Loucy (cell line): ENCODE results near the gene LOXHD1.

Experiments used
- EZH2phosphoT487 ChIP-seq: fragments of 200-600 bp; IDR thresholded peaks from 2 replicates; pipeline ENCODE4 v1.6.1; 2018; ENCODE audit warnings: antibody characterized with exemption, mild to moderate bottlenecking, moderate library complexity, borderline replicate concordance
- TF ChIP-seq, protein P1 (sequence below): fragments of 200-600 bp; sonication (generic); conservative IDR thresholded peaks from 2 replicates; pipeline ENCODE4 v1.5.1; 2014; ENCODE audit warnings: mild to moderate bottlenecking, antibody characterized with exemption, low read length

DNA sequence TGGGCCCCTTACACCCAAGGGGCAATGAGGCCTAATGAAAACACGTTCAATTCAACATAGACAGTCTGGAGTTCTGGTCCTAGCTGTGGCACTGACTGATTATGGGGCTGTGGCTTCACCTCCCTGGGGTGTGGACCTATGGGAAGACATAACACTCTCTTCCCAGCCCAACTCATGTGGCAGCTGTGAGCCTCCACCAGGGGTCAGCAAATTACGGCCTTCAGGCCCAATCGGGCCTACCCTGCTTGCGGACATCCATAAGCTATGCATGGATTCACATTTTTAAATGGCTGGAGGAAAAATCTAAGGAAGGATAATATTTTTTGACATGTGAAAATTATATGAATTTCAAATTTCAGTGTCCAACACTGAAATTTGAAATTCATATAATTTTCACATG is 101.3 kb downstream of the LOXHD1 start:
- TF ChIP-seq, protein P1, sequence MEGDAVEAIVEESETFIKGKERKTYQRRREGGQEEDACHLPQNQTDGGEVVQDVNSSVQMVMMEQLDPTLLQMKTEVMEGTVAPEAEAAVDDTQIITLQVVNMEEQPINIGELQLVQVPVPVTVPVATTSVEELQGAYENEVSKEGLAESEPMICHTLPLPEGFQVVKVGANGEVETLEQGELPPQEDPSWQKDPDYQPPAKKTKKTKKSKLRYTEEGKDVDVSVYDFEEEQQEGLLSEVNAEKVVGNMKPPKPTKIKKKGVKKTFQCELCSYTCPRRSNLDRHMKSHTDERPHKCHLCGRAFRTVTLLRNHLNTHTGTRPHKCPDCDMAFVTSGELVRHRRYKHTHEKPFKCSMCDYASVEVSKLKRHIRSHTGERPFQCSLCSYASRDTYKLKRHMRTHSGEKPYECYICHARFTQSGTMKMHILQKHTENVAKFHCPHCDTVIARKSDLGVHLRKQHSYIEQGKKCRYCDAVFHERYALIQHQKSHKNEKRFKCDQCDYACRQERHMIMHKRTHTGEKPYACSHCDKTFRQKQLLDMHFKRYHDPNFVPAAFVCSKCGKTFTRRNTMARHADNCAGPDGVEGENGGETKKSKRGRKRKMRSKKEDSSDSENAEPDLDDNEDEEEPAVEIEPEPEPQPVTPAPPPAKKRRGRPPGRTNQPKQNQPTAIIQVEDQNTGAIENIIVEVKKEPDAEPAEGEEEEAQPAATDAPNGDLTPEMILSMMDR, result peak; percentile 51
- no peak for TF ChIP-seq EZH2phosphoT487
